GM21723 (cell line): ENCODE data around the gene FOCAD.

Experiments used
- ATAC-seq: cut with Tn5 transposase; IDR thresholded peaks from one replicate; pipeline ENCODE4 v1.9.1; 2021; ENCODE audit warnings: mild to moderate bottlenecking, moderate library complexity; ENCODE audit not compliant: unreplicated experiment

Gene FOCAD

GRCh38 chr9:20870115-20870514, 186.1 kb downstream of the FOCAD start:
- ATAC-seq, result no peak

GRCh38 chr9:20872340-20872977, 188.4 kb downstream of the FOCAD start:
- ATAC-seq, result no peak

- ATAC-seq, result no peak
These were observed 189.3 kb downstream of the FOCAD start for GRCh38 chr9:20873240-20873865.

GRCh38 chr9:20880271-20880670, 196.2 kb downstream of the FOCAD start:
- ATAC-seq, result no peak

- no peak for ATAC-seq
These were observed 196.6 kb downstream of the FOCAD start for GRCh38 chr9:20880675-20881074.

GRCh38 chr9:20884985-20885593, 201.0 kb downstream of the FOCAD start:
- ATAC-seq, result peak; percentile 65

GRCh38 chr9:20898885-20899554, 215.0 kb downstream of the FOCAD start:
- no peak for ATAC-seq

- ATAC-seq, result no peak
These were observed 219.2 kb downstream of the FOCAD start for GRCh38 chr9:20903212-20903611.

GRCh38 chr9:20904995-20905394, 220.9 kb downstream of the FOCAD start:
- ATAC-seq, result no peak

GRCh38 chr9:20906326-20906725, 222.3 kb downstream of the FOCAD start:
- ATAC-seq, result no peak

- ATAC-seq, result no peak
These were observed 224.4 kb downstream of the FOCAD start for GRCh38 chr9:20908461-20908860.

GRCh38 chr9:20914556-20914955, 230.5 kb downstream of the FOCAD start:
- ATAC-seq, result no peak

GRCh38 chr9:20921362-20921761, 237.3 kb downstream of the FOCAD start:
- no peak for ATAC-seq

- no peak for ATAC-seq
These were observed 241.4 kb downstream of the FOCAD start for GRCh38 chr9:20925256-20926045.

GRCh38 chr9:20929276-20929675, 245.2 kb downstream of the FOCAD start:
- ATAC-seq, result no peak

- no peak for ATAC-seq
These were observed 246.8 kb downstream of the FOCAD start for GRCh38 chr9:20930836-20931235.

GRCh38 chr9:20940447-20941173, 256.6 kb downstream of the FOCAD start:
- ATAC-seq, result peak; percentile 52

GRCh38 chr9:20941174-20941690, 257.2 kb downstream of the FOCAD start:
- ATAC-seq, result peak; percentile 99

- ATAC-seq, result no peak
These were observed 260.4 kb downstream of the FOCAD start for GRCh38 chr9:20944507-20944906.

- no peak for ATAC-seq
These were observed 261.2 kb downstream of the FOCAD start for GRCh38 chr9:20945269-20945668.
